NCI-H146 treated with DMSO at 0.1 percent for 48 hours (cell line): Measurements from ENCODE around the gene RAD51B.

Experiments used
- DNase-seq: peaks from one replicate; lab custom pipeline; 2025; ENCODE audit not compliant: unreplicated experiment; lab: John Stamatoyannopoulos, UW

Gene RAD51B

GRCh38 chr14:68598089-68598488 is 778.5 kb downstream of the RAD51B start:
- DNase-seq, result no peak

GRCh38 chr14:68598621-68599447 is 779.3 kb downstream of the RAD51B start:
- no peak for DNase-seq

GRCh38 chr14:68599896-68600610 is 780.5 kb downstream of the RAD51B start:
- no peak for DNase-seq

GRCh38 chr14:68602507-68602906 is 782.9 kb downstream of the RAD51B start:
- no peak for DNase-seq

- DNase-seq, result no peak
Observed at GRCh38 chr14:68603533-68604360, 784.2 kb downstream of the RAD51B start.

GRCh38 chr14:68604361-68604730 is 784.8 kb downstream of the RAD51B start:
- DNase-seq, result no peak

- no peak for DNase-seq
Observed at GRCh38 chr14:68604822-68605221, 785.2 kb downstream of the RAD51B start.

- no peak for DNase-seq
Observed at GRCh38 chr14:68606176-68606575, 786.6 kb downstream of the RAD51B start.

GRCh38 chr14:68606644-68607043 is 787.1 kb downstream of the RAD51B start:
- DNase-seq, result no peak

GRCh38 chr14:68607081-68607866 is 787.7 kb downstream of the RAD51B start:
- no peak for DNase-seq

- DNase-seq, result no peak
Observed at GRCh38 chr14:68607867-68608573, 788.4 kb downstream of the RAD51B start.

- DNase-seq, result no peak
Observed at GRCh38 chr14:68608574-68608962, 789.0 kb downstream of the RAD51B start.

- DNase-seq, result no peak
Observed at GRCh38 chr14:68609012-68609411, 789.4 kb downstream of the RAD51B start.

GRCh38 chr14:68610251-68610793 is 790.7 kb downstream of the RAD51B start:
- DNase-seq, result no peak

GRCh38 chr14:68611599-68611998 is 792.0 kb downstream of the RAD51B start:
- no peak for DNase-seq

GRCh38 chr14:68612049-68612448 is 792.5 kb downstream of the RAD51B start:
- no peak for DNase-seq

- DNase-seq, result no peak
Observed at GRCh38 chr14:68616221-68616902, 796.8 kb downstream of the RAD51B start.

GRCh38 chr14:68619790-68620574 is 800.4 kb downstream of the RAD51B start:
- DNase-seq, result no peak
